Limb (tissue), 2 donors: Measurements from ENCODE around the gene PRKCD.
A peak's percentile ranks its signal among the peaks of the same experiment; 100 is the strongest.

Experiments used
- DNase-seq, 2 donors: peaks; one replicate each; pipeline ENCODE4 v3.0.0-alpha.2; 2016; ENCODE audit errors: extremely low spot score in 2 of 2

PRKCD gene

DNA sequence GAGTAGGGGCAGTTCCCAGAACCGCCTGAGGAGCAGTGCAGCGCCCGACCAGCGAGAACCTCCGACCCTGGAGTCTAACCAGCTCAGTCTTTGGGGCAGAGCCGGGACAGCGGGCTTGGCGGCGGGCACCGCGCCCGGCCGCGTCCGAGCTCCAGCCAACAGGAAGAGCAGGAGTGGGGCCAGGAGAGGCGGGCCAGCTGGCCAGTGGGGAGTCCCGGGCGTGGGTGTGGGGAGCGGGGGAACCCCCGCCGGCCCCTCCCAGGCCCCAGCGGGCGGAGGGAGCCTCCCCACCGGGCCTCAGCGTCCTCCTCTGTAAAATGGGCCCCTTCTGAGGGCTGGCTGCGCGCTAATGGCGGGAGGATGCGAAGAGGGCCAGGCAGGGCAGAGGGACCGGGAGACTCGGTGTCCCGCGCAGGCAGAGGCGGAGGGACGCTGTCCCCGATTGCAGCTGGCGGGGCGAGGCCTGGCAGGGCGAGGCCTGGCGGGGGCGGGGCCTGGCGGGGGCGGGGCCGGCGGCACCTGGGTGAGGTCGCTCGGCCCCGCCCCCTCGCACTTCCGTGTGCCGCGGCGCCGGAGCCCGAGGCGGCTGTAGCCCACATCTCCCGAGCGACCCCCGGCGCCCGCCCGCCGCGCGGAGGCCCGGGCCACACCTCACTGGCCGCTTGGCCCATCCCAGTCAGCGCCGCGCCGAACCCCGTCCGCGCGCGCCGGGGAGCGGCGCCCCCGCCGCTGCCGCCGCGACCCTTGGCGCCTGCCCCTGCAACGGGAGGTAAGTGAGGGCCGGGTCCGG lies at the start of gene PRKCD:
PRKCD (plus strand) TSS at position 550 of the 790 bp plus-strand sequence. CDS start 17,214 bp downstream, outside the sequence.
- peak; percentile 53 to 75 for DNase-seq

DNA sequence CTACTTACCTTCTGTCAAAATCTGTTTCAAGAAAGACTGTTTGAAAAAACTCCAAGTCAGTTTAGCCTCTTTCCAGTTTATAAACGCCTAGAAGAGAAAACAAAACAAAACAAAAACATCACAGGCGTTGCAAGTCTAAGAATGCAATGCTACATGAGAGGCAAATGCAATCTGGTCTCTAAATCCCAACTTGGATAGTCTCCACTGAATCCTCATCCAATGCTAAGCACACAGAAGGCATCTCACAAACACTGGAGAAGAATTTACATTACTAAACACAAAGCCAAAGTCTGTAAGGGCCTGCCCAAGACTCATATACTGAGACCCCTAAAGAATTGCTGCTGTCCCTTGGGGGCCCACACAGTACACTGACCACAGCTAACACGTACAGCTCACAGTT lies 49.2 kb upstream of the PRKCD start:
- no peak for DNase-seq

DNA sequence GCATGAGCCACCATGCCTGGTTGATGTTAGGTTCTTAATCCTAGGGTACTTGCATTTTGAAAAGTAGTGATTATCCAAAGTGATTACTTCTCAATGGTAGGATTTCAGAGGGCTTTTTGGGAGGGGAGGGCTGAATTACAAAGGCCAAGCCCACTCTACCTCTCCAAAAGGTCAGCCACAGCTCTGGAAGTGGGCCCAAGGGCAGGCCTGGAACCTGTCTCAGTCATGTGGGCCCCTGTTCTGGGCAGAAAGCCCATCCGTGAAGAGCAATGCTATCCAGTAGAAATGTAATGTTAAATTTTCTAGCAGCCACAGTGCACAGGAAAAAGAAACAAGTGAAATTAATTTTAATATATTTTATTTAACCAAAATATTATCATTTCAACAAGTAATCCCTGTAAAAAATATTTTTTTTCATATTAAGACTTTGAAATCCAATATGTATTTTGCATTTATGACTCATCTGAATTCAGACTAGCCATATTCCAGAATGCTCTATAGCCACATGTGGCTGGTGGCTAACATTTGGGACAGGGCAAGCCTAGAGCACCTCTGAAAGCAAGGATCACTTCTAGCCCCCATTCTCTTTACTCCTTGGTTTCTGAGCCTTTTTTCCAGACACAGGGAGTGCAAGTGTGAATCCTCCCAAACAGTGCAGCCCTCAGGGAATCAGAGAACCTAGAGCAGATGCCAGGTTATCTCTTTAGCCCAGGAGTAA lies 47.6 kb upstream of the PRKCD start:
- peak in 1 of 2 donors; percentile 40 for DNase-seq

- DNase-seq, result peak; percentile 84 to 89
Observed at GRCh38 chr3:53114011-53114400, 47.0 kb upstream of the PRKCD start.

GRCh38 chr3:53114412-53115074 lies 46.5 kb upstream of the PRKCD start:
- no peak for DNase-seq

DNA sequence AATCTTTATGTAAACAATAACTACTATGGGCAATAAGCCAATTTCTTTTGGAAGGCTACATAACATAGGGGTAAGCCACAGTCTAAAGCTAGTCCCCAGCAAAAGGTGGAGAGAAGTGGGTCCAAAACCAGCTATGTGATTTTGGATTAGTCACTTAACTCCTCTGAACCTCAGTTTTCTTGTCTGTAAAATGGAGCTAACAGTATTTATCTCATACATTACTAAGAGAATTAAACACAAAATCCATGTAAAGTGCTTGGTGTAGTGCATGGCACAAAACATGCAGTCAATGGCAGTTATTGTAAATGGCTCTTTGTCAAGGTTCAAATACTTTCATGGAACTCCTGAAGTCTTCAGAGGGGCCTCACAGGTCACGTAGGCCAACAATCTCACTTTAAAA lies 44.1 kb upstream of the PRKCD start:
- DNase-seq, result no peak

DNA sequence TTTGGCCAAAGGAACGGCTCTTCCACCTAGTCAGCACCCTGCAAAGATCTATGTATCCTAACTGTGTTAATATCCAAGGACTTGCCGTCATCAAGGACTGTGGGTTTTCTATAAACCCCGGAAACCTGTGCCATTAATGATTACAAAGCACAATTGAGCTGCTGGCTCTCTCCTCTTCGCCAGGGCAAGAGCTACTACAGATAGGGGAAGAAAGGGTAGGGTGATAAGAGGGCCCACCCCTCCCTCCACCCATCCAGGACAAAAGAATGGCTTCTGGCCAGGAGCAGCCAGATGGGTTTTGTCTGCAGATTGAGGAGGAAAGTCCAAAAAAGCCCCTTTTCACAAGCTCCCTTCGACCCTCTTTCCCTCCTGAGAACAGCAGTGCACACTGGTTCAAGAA lies 40.7 kb upstream of the PRKCD start:
- no peak for DNase-seq

DNA sequence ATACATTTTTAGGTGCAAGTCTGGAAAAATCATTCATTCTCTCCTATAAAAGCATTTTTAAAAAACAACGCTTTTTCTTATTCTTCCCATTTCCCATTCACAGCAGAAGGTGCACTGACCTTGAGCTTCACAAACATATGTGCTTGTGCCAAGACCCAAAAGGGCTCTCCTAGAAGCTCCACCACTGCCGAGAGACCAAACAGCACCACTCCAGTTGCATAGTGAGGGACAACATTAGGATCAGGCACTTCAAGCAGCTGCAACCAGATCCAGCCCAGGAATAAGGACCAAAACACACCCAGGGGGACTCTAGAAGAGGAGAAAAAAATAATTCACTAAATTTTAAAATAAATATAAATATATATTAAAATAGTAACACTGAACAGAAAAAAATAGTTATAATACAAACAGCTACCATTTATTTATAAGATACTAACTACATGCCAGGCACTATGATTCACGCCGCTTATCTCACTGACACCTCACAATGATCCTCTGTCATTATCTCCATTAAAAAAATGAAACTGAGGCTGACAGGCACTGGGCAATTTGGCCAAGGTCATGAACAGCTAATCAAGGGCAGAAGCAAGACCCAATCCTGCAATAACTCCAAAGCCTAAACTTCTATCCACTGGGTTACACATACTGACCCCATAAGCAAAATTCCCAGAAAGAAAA lies 38.6 kb upstream of the PRKCD start:
- no peak for DNase-seq

DNA sequence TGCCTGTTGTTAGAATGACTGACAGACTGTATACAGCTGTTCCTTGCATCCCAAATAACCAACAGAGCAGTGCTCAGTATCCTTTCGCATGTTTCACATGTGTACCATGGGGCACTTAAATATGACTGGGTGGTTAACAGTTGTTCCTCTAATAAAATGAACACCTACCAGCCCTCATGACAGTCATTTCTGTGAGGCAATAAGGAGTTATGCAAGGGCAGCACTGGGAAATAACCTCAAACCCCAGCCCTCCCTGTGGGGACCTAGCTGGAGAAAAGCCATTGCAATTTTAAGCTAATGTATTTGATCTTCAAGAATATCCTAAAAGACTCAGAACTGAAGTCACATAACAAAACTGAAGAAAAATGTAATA lies 38.1 kb upstream of the PRKCD start:
- DNase-seq, result no peak

DNA sequence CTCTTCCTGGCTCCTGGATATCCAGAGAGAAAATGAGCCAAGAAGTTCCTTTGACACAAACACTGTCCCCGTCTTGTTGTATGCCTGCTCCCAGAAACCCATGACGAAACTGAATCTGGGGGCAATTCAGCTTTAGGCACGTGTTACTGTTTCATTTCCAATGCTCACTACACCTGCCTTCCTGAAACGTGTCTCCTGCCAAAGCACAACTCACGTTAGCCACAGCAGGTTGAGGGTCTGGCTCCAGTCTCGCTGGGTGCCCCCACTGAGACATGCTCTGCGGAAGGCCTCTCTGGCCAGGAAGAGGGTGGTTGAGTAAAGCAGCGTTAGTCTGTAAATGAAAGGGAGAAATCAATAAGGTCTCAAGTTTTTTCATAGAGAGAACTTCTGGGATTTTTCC lies 37.5 kb upstream of the PRKCD start:
- no peak for DNase-seq

- DNase-seq, result no peak
Observed at GRCh38 chr3:53123953-53124352, 37.1 kb upstream of the PRKCD start.

DNA sequence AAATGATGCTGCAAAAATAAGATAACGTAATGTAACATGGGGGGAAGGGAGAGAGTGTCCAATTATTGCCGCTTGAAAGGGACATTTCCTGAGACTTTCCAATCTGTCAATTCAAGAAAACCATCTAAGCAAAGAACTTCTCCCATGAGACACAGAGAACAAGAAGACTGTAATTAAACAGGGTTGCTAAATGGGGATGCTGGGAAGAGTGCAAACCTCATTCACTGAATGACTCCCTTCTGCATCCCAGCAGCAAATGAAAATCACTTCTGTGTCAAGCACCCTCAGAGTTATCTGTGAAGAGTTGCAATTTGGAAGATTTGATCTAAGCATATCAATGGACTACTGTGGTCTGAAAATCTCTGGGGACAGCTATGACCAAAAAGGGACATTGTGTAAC lies 34.4 kb upstream of the PRKCD start:
- DNase-seq, result no peak

GRCh38 chr3:53129344-53129743 lies 31.7 kb upstream of the PRKCD start:
- no peak for DNase-seq

- peak; percentile 95 to 98 for DNase-seq
Observed at GRCh38 chr3:53130179-53131061, 30.6 kb upstream of the PRKCD start, which contains the start of gene RFT1. RFT1 (minus strand) TSS chr3:53130435; CDS start chr3:53130400, 35 bp downstream.

DNA sequence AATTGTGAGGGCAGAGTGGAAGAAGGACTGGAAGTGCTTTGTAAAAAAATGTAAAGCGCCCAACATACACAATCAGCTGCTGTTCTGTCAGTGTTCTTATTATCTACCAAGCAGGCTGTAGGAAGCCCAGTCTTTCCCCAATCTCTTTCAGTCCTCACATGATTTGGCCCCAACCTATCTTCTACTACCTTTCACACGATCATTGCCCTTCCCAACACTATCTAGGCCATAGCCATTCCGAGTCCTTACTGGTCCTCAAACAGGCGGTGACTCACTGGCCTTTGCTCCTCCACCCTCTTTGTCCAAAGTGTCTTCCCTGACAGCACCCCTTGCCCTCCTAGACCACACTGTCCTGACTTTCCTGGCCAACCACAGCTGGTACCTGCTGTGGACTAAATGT lies 29.9 kb upstream of the PRKCD start:
- DNase-seq, result no peak

DNA sequence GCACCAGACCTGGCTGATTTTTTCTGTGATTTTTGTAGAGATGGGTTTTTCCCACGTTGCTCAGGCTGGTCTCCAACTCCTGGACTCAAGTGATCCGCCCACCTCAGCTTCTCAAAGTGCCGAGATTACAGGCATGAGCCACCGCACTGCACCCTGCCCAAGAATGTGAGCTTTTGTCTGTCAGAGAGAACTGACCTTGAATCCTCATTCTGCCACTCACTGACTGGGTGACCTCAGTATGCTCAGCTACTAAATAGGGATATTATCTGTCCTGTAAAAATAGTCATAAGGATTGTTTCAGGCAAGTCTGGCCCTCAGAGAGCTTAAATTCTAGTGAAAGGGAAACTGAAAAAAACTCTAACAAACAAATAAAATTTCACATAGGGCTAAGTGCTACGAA lies 28.7 kb upstream of the PRKCD start:
- no peak for DNase-seq

DNA sequence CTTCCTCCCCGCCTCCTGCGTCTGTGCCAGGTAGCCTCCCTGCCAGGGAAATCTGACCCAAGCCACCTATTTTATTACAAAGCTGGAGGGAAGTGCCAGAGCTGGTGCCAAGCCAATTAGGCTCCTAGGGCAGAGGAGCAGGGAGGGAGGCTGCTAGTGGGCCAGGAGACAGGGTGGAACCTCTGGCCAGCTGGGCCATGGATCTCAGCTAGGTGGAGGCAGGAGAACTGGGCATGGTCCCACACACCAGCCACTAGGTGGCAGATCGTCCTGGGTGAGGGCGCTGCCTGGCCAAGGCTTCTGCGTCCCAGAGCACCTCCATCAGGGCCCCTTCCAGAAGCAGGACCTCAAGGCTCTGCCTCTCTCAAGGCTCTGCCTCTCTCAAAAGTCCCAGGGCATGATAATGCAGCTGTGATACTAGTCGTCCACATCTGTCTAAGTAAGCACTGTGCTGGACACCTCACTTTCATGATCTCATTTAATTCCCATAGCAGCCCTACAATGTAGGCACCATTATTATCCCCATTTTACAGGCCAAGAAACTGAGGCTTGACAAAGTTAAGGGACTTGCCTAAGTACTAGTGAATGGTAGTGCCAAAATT lies 26.3 kb upstream of the PRKCD start:
- DNase-seq, result peak; percentile 20 to 60

DNA sequence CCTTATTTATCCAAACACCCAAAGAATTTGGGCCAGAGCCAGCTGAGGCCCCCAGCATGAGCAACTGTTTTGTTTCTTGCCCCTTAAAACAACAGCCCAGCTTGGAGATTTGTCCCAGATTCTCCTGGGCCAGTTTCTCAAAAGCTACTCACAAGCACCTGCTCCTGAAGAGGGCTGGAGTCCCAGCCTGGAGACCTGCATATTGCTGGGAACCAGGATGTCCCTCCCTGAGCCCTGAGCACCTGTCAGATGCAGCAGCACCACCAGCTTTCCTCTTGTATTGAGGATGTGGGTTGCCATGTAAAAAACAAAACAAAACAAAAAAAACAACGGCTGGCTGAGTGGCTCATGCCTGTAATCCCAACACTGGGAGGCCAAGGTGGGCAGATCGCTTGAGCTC lies 23.8 kb upstream of the PRKCD start:
- no peak for DNase-seq

- no peak for DNase-seq
Observed at GRCh38 chr3:53137835-53138446, 23.1 kb upstream of the PRKCD start.
